Spleen (tissue), 11 donors: ENCODE measurements around the gene SEPTIN10. TPM values are rescaled to one million over a fixed set of nuclear protein-coding genes. Genes with fewer than 3 reads are reported as not detected.

ENCODE experiments used
- DNase-seq: peaks from one replicate; pipeline ENCODE4 v3.0.0-alpha.2; 2020
- H3K27ac ChIP-seq, 8 donors: fragments of 200-600 bp; sonication (generic) in 7 of 8; 1 replicate in 4 of 8; 2 replicates in 4 of 8; pipeline versions ENCODE4 v1.5.0 to v1.8.0; 2016 to 2021; ENCODE audit warnings: inconsistent platforms in 4 of 8, mild to moderate bottlenecking in 4 of 8, moderate library complexity in 1 of 8
- H3K27me3 ChIP-seq, 7 donors: fragments of 200-600 bp; sonication (generic) in 6 of 7; replicated peaks in 1 of 7; 1 replicate in 4 of 7; 2 replicates in 3 of 7; pipeline versions ENCODE4 v1.5.0 to v1.8.0; 2016 to 2021; ENCODE audit warnings: inconsistent platforms in 3 of 7, mild to moderate bottlenecking in 1 of 7
- H3K36me3 ChIP-seq, 6 donors: fragments of 200-600 bp; sonication (generic) in 5 of 6; 1 replicate in 4 of 6; 2 replicates in 2 of 6; pipeline versions ENCODE4 v1.5.0 to v1.8.0; 2016 to 2021; ENCODE audit warnings: inconsistent platforms in 2 of 6
- H3K4me1 ChIP-seq, 6 donors: fragments of 200-600 bp; sonication (generic) in 5 of 6; 1 replicate in 3 of 6; 2 replicates in 3 of 6; pipeline versions ENCODE4 v1.5.0 to v1.8.0; 2016 to 2021; ENCODE audit warnings: inconsistent platforms in 3 of 6
- H3K4me3 ChIP-seq, 8 donors: fragments of 200-600 bp; sonication (generic) in 7 of 8; 1 replicate in 4 of 8; 2 replicates in 4 of 8; pipeline versions ENCODE4 v1.5.0 to v1.8.0; 2016 to 2021; ENCODE audit warnings: inconsistent platforms in 4 of 8, mild to moderate bottlenecking in 4 of 8, moderate library complexity in 2 of 8
- H3K9me3 ChIP-seq, 8 donors: fragments of 200-600 bp; sonication (generic) in 7 of 8; 1 replicate in 4 of 8; 2 replicates in 4 of 8; pipeline versions ENCODE4 v1.5.0 to v1.8.0; 2016 to 2021; ENCODE audit warnings: inconsistent platforms in 4 of 8
- CTCF ChIP-seq, 11 experiments: fragments of 200-600 bp in 7 of 11; fragments of 450-650 bp in 4 of 11; sonication (generic) in 4 of 11; IDR thresholded peaks in 8 of 11; conservative IDR thresholded peaks in 3 of 11; 1 replicate in 7 of 11; 2 replicates in 4 of 11; pipeline versions ENCODE4 v1.4.0 to v1.8.0; 2016 to 2021; ENCODE audit warnings: antibody characterized with exemption in 11 of 11, inconsistent platforms in 4 of 11, mild to moderate bottlenecking in 1 of 11
- POLR2A ChIP-seq, 3 donors: fragments of 450-650 bp; IDR thresholded peaks; one replicate each; pipeline ENCODE4 v1.5.1; 2017; ENCODE audit warnings: antibody characterized with exemption in 3 of 3, mild to moderate bottlenecking in 1 of 3
- POLR2AphosphoS5 ChIP-seq, 3 donors: sonication (generic); formaldehyde crosslinking; IDR thresholded peaks; one replicate each; pipeline ENCODE4 v1.5.1; 2017; ENCODE audit warnings: antibody characterized with exemption in 3 of 3
- WGBS, 5 donors: extraction: QIAGEN DNeasy Blood & Tissue Kit in 3 of 5; methylation state at CpG; one replicate each; pipeline versions ENCODE4 v1.1.5 to v1.1.7; 2013 to 2018; 5-methylcytosine and 5-hydroxymethylcytosine counted together
- intact Hi-C: fragments of 100-400 bp; cut with DNase I; formaldehyde crosslinking; loops from one replicate; pipeline ENCODE4 v1.15.0; 2023; ENCODE audit warnings: low total_unique reads
- polyA plus RNA-seq, 3 donors: library from polyadenylated mRNA; stranded (reverse); fragments of 200-250 nt; gene quantifications; one replicate each; pipeline ENCODE4 v1.2.1, GENCODE V29; 2013
- total RNA-seq, 7 donors: library from RNA; depleted of rRNA in 3 of 7; stranded (reverse); fragments of >200 nt in 3 of 7; fragmentation: NEBNext Ultra II Directional in 4 of 7; extraction: Animal tissue kit (Norgen Biotek cat#: 25700) in 4 of 7; gene quantifications; one replicate each; pipeline versions ENCODE4 v1.1.0 to v1.2.1, GENCODE V29; 2016 to 2021
- donor health status: healthy with polysubstance abuse.
- donor health status: DM: no; HTN: no; CAD: no; lungs with moderate emphysema.
- donor health status: DM: no; HTN: no; CAD: no.
- donor health status: Bipolar disorder and iron deficiency.
- donor health status: healthy.
- donor health status: DM: no; HTN: no; CAD: no.
- donor health status: DM: yes; HTN: yes; CAD: no.

SEPTIN10 gene
- total and polyA plus RNA-seq, 10 donors = 14.7 to 95.3 (median 58.3) TPM

GRCh38 chr2:109616184-109616583 lies 2.4 kb upstream of the SEPTIN10 start:
- H3K4me3 ChIP-seq = peak overlapping the region in 6 of 8 donors; percentile 3 to 77 (median 54)
- TF ChIP-seq POLR2A (IDR thresholded peaks at IDR 0.05) (no peak), POLR2AphosphoS5 (IDR thresholded peaks at IDR 0.05) (no peak), CTCF (IDR thresholded peaks at IDR 0.05 in 8 of 11, conservative IDR thresholded peaks at IDR 0.05 in 3 of 11) (no peak)
- peaks cover 0 to 89% (median 26%) of the 10 kb centered on the region in 7 donors for H3K27me3 ChIP-seq
- intact Hi-C loops = no loop called here
- no peaks in the 10 kb centered on the region for H3K36me3 ChIP-seq
- H3K4me1 ChIP-seq = peaks cover 5 to 60% (median 29%) of the 10 kb centered on the region in 6 donors
- 66 to 74% (median 69%) methylated on average over 5 of the region's 5 CpGs for WGBS, 5 donors
- H3K27ac ChIP-seq = no peak overlapping the region
- no peak for DNase-seq
- peaks cover 0 to 14% (median 0%) of the 10 kb centered on the region in 8 donors for H3K9me3 ChIP-seq

GRCh38 chr2:109615637-109616144 lies 1.9 kb upstream of the SEPTIN10 start:
- intact Hi-C loops = no loop called here
- peaks cover 0 to 90% (median 26%) of the 10 kb centered on the region in 7 donors for H3K27me3 ChIP-seq
- DNase-seq = no peak
- no peak overlapping the region for H3K27ac ChIP-seq
- H3K36me3 ChIP-seq = no peaks in the 10 kb centered on the region
- TF ChIP-seq POLR2AphosphoS5 (IDR thresholded peaks at IDR 0.05) = no peak
- no peak for TF ChIP-seq POLR2A (IDR thresholded peaks at IDR 0.05)
- 35 to 54% (median 49%) methylated on average over 20 to 24 of the region's 24 CpGs for WGBS, 5 donors
- peaks cover 5 to 61% (median 30%) of the 10 kb centered on the region in 6 donors for H3K4me1 ChIP-seq
- peak overlapping the region in 7 of 8 donors; percentile 49 to 77 (median 56) for H3K4me3 ChIP-seq
- H3K9me3 ChIP-seq = peaks cover 0 to 14% (median 0%) of the 10 kb centered on the region in 8 donors

- Histone ChIP-seq H3K36me3 (no peaks in the 10 kb centered on the region), H3K4me1 (peaks cover 5 to 61% (median 30%) of the 10 kb centered on the region in 6 donors), H3K9me3 (peaks cover 0 to 14% (median 0%) of the 10 kb centered on the region in 8 donors), H3K4me3 (peak overlapping the region; percentile 23 to 77 (median 55)), H3K27me3 (peaks cover 0 to 89% (median 26%) of the 10 kb centered on the region in 7 donors), H3K27ac (peak overlapping the region; percentile 79 to 97 (median 94))
- intact Hi-C loops = no loop called here
- TF ChIP-seq CTCF (IDR thresholded peaks at IDR 0.05 in 8 of 11, conservative IDR thresholded peaks at IDR 0.05 in 3 of 11) = no peak
- TF ChIP-seq POLR2AphosphoS5 (IDR thresholded peaks at IDR 0.05) = peak in 1 of 3 donors; percentile 13
- TF ChIP-seq POLR2A (IDR thresholded peaks at IDR 0.05) = no peak
- 11 to 28% (median 14%) methylated on average over 22 to 90 of the region's 90 CpGs for WGBS, 5 donors
- DNase-seq = peak; percentile 84
Observed at GRCh38 chr2:109614715-109615636, 1.2 kb upstream of the SEPTIN10 start.

GRCh38 chr2:109613081-109613921 lies 465 bp downstream of the SEPTIN10 start:
- intact Hi-C loops = no loop called here
- DNase-seq = no peak
- H3K27ac ChIP-seq = peak overlapping the region; percentile 67 to 97 (median 94)
- H3K36me3 ChIP-seq = no peaks in the 10 kb centered on the region
- H3K4me1 ChIP-seq = peaks cover 6 to 75% (median 35%) of the 10 kb centered on the region in 6 donors
- H3K4me3 ChIP-seq = peak overlapping the region; percentile 20 to 77 (median 55)
- peaks cover 0 to 14% (median 0%) of the 10 kb centered on the region in 8 donors for H3K9me3 ChIP-seq
- no peak for TF ChIP-seq CTCF (IDR thresholded peaks at IDR 0.05 in 8 of 11, conservative IDR thresholded peaks at IDR 0.05 in 3 of 11)
- TF ChIP-seq POLR2A (IDR thresholded peaks at IDR 0.05) = peak in 1 of 3 donors; percentile 31
- 2 to 5% (median 3%) methylated on average over 25 to 82 of the region's 82 CpGs for WGBS, 5 donors
- peaks cover 0 to 90% (median 26%) of the 10 kb centered on the region in 7 donors for H3K27me3 ChIP-seq
